Measurements from ENCODE around the gene CAVIN4.

CAVIN4 gene

GRCh38 chr9:100575765-100576386 is 2.0 kb upstream of the CAVIN4 start:
- DNase-seq (ENCODE audit: insufficient read length) (no peak), FAIRE-seq (no peak)
- TF ChIP-seq POLR2AphosphoS5 (IDR thresholded peaks at IDR 0.05; ENCODE audit: low read depth, low read length) (no peak), TAF1 (IDR thresholded peaks at IDR 0.05; ENCODE audit: borderline replicate concordance, low read depth, low read length) (no peak), POLR2A (IDR thresholded peaks at IDR 0.05; ENCODE audit: low read depth, low read length) (no peak)

GRCh38 chr9:100578610-100579009 is 731 bp downstream of the CAVIN4 start:
- no peak for TF ChIP-seq POLR2A (IDR thresholded peaks at IDR 0.05; ENCODE audit: low read depth, low read length)
- no peak for TF ChIP-seq POLR2AphosphoS5 (IDR thresholded peaks at IDR 0.05; ENCODE audit: low read depth, low read length)
- TF ChIP-seq TAF1 (IDR thresholded peaks at IDR 0.05; ENCODE audit: borderline replicate concordance, low read depth, low read length) = no peak
- DNase-seq (ENCODE audit: insufficient read length) (no peak), FAIRE-seq (no peak)

- TF ChIP-seq POLR2A (IDR thresholded peaks at IDR 0.05; ENCODE audit: low read depth, low read length) = no peak
- TF ChIP-seq POLR2AphosphoS5 (IDR thresholded peaks at IDR 0.05; ENCODE audit: low read depth, low read length) = no peak
- TF ChIP-seq TAF1 (IDR thresholded peaks at IDR 0.05; ENCODE audit: borderline replicate concordance, low read depth, low read length) = no peak
- DNase-seq (ENCODE audit: insufficient read length) (no peak), FAIRE-seq (no peak)
Measured at GRCh38 chr9:100579665-100580064, 1.8 kb downstream of the CAVIN4 start.

GRCh38 chr9:100580257-100580656 is 2.4 kb downstream of the CAVIN4 start:
- FAIRE-seq (no peak), DNase-seq (ENCODE audit: insufficient read length) (no peak)
- TF ChIP-seq POLR2AphosphoS5 (IDR thresholded peaks at IDR 0.05; ENCODE audit: low read depth, low read length) (no peak), TAF1 (IDR thresholded peaks at IDR 0.05; ENCODE audit: borderline replicate concordance, low read depth, low read length) (no peak), POLR2A (IDR thresholded peaks at IDR 0.05; ENCODE audit: low read depth, low read length) (no peak)

DNA sequence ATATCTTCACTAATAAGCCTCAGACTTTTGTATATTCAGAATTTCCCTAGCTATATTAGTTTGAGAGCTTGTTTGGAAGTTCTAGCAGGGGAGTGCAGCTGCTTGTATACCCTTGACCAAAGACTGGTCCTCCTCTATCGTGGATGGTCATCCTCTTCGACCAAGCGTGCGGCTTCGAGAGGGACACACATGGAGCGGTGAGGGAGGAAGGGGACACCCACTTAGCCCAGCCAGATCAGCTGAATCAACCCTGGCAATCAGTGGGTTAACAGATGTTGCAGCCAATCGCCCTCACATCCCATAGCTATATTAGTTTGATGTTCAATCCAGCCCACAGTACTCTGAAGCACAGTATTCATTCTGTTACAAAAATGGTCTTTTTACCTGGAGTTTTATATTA is 3.2 kb downstream of the CAVIN4 start:
- no peak for DNase-seq (ENCODE audit: insufficient read length)
- FAIRE-seq = no peak
- TF ChIP-seq TAF1 (IDR thresholded peaks at IDR 0.05; ENCODE audit: borderline replicate concordance, low read depth, low read length) (no peak), POLR2AphosphoS5 (IDR thresholded peaks at IDR 0.05; ENCODE audit: low read depth, low read length) (no peak)

GRCh38 chr9:100581661-100582060 is 3.8 kb downstream of the CAVIN4 start:
- DNase-seq (ENCODE audit: insufficient read length) = no peak
- FAIRE-seq = no peak
- TF ChIP-seq TAF1 (IDR thresholded peaks at IDR 0.05; ENCODE audit: borderline replicate concordance, low read depth, low read length) (no peak), POLR2AphosphoS5 (IDR thresholded peaks at IDR 0.05; ENCODE audit: low read depth, low read length) (no peak), POLR2A (IDR thresholded peaks at IDR 0.05; ENCODE audit: low read depth, low read length) (no peak)

- TF ChIP-seq POLR2AphosphoS5 (IDR thresholded peaks at IDR 0.05; ENCODE audit: low read depth, low read length) = no peak
- TF ChIP-seq POLR2A (IDR thresholded peaks at IDR 0.05; ENCODE audit: low read depth, low read length) = no peak
- TF ChIP-seq TAF1 (IDR thresholded peaks at IDR 0.05; ENCODE audit: borderline replicate concordance, low read depth, low read length) = no peak
- DNase-seq (ENCODE audit: insufficient read length) = no peak
- FAIRE-seq = no peak
Measured at GRCh38 chr9:100583014-100583802, 5.3 kb downstream of the CAVIN4 start.

- FAIRE-seq (no peak), DNase-seq (ENCODE audit: insufficient read length) (no peak)
- TF ChIP-seq POLR2A (IDR thresholded peaks at IDR 0.05; ENCODE audit: low read depth, low read length) (no peak), POLR2AphosphoS5 (IDR thresholded peaks at IDR 0.05; ENCODE audit: low read depth, low read length) (no peak), TAF1 (IDR thresholded peaks at IDR 0.05; ENCODE audit: borderline replicate concordance, low read depth, low read length) (no peak)
Measured at GRCh38 chr9:100584951-100585350, 7.1 kb downstream of the CAVIN4 start.

DNA sequence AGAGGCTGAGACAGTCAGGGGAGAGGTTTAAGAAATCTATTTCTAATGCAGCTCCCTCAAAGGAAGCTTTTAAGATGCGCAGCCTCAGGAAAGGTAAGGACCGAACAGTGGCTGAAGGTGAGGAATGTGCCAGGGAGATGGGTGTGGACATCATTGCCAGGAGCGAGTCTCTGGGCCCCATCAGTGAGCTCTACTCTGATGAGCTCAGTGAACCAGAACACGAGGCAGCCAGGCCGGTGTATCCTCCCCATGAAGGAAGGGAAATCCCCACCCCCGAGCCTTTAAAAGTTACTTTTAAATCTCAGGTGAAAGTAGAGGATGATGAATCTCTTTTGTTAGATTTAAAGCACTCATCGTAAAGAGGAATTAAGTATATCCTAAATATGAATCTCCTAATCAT is 8.2 kb downstream of the CAVIN4 start:
- DNase-seq (ENCODE audit: insufficient read length) = no peak
- no peak for TF ChIP-seq POLR2A (IDR thresholded peaks at IDR 0.05; ENCODE audit: low read depth, low read length)
- TF ChIP-seq POLR2AphosphoS5 (IDR thresholded peaks at IDR 0.05; ENCODE audit: low read depth, low read length) = no peak
- TF ChIP-seq TAF1 (IDR thresholded peaks at IDR 0.05; ENCODE audit: borderline replicate concordance, low read depth, low read length) = no peak
- FAIRE-seq = no peak

- FAIRE-seq (no peak), DNase-seq (ENCODE audit: insufficient read length) (no peak)
- no peak for TF ChIP-seq POLR2AphosphoS5 (IDR thresholded peaks at IDR 0.05; ENCODE audit: low read depth, low read length)
- no peak for TF ChIP-seq POLR2A (IDR thresholded peaks at IDR 0.05; ENCODE audit: low read depth, low read length)
- TF ChIP-seq TAF1 (IDR thresholded peaks at IDR 0.05; ENCODE audit: borderline replicate concordance, low read depth, low read length) = no peak
Measured at GRCh38 chr9:100587375-100587774, 9.5 kb downstream of the CAVIN4 start.

GRCh38 chr9:100589582-100589981 is 11.7 kb downstream of the CAVIN4 start:
- TF ChIP-seq POLR2A (IDR thresholded peaks at IDR 0.05; ENCODE audit: low read depth, low read length) (no peak), TAF1 (IDR thresholded peaks at IDR 0.05; ENCODE audit: borderline replicate concordance, low read depth, low read length) (no peak), POLR2AphosphoS5 (IDR thresholded peaks at IDR 0.05; ENCODE audit: low read depth, low read length) (no peak)
- FAIRE-seq = no peak
- DNase-seq (ENCODE audit: insufficient read length) = no peak

GRCh38 chr9:100590481-100590880 is 12.6 kb downstream of the CAVIN4 start:
- DNase-seq (ENCODE audit: insufficient read length) = no peak
- FAIRE-seq = no peak
- TF ChIP-seq POLR2A (IDR thresholded peaks at IDR 0.05; ENCODE audit: low read depth, low read length) (no peak), POLR2AphosphoS5 (IDR thresholded peaks at IDR 0.05; ENCODE audit: low read depth, low read length) (no peak), TAF1 (IDR thresholded peaks at IDR 0.05; ENCODE audit: borderline replicate concordance, low read depth, low read length) (no peak)

Data from GM12892 (cell line).